ENCODE results near the gene ADAR. TPM values are rescaled to one million over a fixed set of nuclear protein-coding genes. Genes with fewer than 3 reads are reported as not detected.

ADAR gene
- total and polyA plus RNA-seq, 2 of the 4 experiments (the other 2 are of a cell fraction): 70.9 to 131 TPM

DNA sequence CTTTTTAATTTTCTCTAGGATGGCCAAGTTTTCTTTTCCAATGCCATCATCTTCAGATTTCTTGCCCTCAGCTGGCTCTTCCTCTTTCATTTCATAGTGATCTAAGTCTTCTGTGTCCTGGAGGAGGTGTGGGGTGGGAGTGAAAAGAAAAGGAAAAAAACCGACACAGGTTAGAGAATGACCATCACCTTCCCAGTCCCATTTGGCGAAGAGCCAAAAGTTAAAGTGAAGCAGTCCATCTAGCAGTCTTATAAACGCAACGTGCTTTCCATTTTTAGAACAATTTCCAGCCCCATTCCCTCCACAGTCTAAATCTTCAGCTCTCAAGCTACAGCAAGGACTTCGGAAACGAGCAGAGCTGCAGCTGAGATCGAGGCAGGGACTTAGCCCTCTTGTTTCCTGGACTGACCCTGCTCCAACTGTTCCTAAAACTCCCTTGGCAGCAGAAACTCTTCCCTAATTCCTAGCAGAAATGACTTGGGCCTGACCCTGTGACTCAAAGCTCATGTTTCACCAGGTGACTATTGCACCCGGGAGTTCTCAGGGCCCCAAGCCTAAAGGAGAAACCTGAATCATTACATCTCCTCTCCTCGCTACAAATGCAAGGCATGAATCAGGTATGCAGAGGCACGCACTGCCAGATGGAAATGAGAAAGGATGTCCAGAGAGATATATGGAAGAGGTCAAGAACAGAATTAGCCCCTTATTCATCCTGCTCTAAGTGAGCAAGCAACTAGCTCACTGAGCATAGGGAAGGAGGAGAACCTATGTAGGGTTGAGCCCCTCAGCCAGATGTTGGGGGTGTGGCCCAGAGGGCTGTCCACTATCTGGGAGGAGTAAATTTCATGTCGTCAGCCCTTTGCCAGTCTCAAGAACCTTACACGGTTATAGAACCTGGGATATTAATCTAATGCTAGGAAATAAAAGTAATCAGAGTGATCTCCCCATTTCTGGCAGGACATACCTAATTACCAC lies 54.6 kb downstream of the ADAR start (continued):
- TF ChIP-seq NFE2L2 (IDR thresholded peaks at IDR 0.05; ENCODE audit: low read depth, low read length): no peak
- TF ChIP-seq RAD21 (IDR thresholded peaks at IDR 0.05; ENCODE audit: low read length): no peak

DNA sequence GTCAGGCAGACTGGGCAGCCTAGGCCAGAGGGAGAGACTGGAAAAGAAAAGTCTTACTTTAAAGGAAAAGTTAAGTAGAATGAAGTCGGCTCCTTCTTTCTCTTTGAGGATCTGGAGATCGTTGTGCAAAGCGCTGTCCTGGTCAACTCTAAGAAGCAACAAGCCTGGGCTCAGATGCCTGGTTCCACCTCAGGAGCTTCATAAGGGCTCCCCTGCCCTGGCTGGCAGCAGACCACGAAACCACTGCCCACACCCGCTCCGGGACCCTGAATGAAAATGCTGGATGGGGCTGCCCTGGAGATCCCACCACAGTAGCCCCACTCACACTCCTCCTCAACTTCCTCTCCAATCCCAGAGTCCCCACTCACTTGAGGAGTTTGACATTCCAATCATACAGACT lies 56.0 kb downstream of the ADAR start:
- no peak overlapping the region for H2AFZ ChIP-seq (replicated peaks; ENCODE audit: low read length, poor library complexity)
- H3K27me3 ChIP-seq (ENCODE audit: control insufficient read depth, insufficient read depth, low read length): no peaks in the 10 kb centered on the region
- no peak overlapping the region for H2BK20ac ChIP-seq (ENCODE audit: low read depth, low read length)
- no peak overlapping the region for H2AK5ac ChIP-seq (ENCODE audit: low read depth, low read length)
- H3K27ac ChIP-seq (ENCODE audit: insufficient read depth, low read length): no peak overlapping the region
- no peak overlapping the region for H3K4me2 ChIP-seq (ENCODE audit: low read depth, low read length)
- no peak overlapping the region for H4K5ac ChIP-seq (ENCODE audit: low read depth, low read length)
- no peak overlapping the region for H2AK9ac ChIP-seq (replicated peaks; ENCODE audit: low read depth, low read length, poor library complexity)
- DNase-seq (no peak), ATAC-seq (ENCODE audit: low read depth) (no peak)
- H3K4me1 ChIP-seq (ENCODE audit: control insufficient read depth, insufficient read depth, low read length): peaks cover 6% of the 10 kb centered on the region
- ChIA-PET CTCF (no interaction called here), POLR2A (ENCODE audit: unreplicated experiment) (no interaction called here)
- H4K20me1 ChIP-seq (ENCODE audit: insufficient read depth, low read length): peaks cover 46% of the 10 kb centered on the region; the same call in 1 of the 2 replicates
- no peak overlapping the region for H3K9ac ChIP-seq (ENCODE audit: low read depth, low read length)
- TF ChIP-seq BHLHE40 (IDR thresholded peaks at IDR 0.05; ENCODE audit: low read depth, low read length): no peak
- TF ChIP-seq SMC3 (IDR thresholded peaks at IDR 0.05; ENCODE audit: low read depth, low read length): no peak
- TF ChIP-seq CHD1 (IDR thresholded peaks at IDR 0.05; ENCODE audit: low read depth, low read length): no peak
- TF ChIP-seq MXI1 (IDR thresholded peaks at IDR 0.05; ENCODE audit: borderline replicate concordance, low read depth, low read length): no peak
- TF ChIP-seq RCOR1 (IDR thresholded peaks at IDR 0.05; ENCODE audit: insufficient replicate concordance, low read length): no peak
- TF ChIP-seq POLR2A (IDR thresholded peaks at IDR 0.05; ENCODE audit: low read depth, low read length): no peak
- TF ChIP-seq CEBPB (IDR thresholded peaks at IDR 0.05; ENCODE audit: low read depth, low read length): no peak
- no peak overlapping the region for H4K91ac ChIP-seq (ENCODE audit: insufficient read depth, low read depth, low read length)
- no peak overlapping the region for H2BK15ac ChIP-seq (ENCODE audit: low read depth, low read length)
- no peak overlapping the region for H3K18ac ChIP-seq (ENCODE audit: low read depth, low read length)
- no peak overlapping the region for H3K4me3 ChIP-seq (ENCODE audit: insufficient read depth, low read depth, low read length)
- peaks cover 21 to 53% of the 10 kb centered on the region in 2 experiments for H3K79me1 ChIP-seq (ENCODE audit: low read depth in 1 of 2, low read length in 2 of 2)
- H3K9me1 ChIP-seq (ENCODE audit: insufficient read depth, low read length): peaks cover 11% of the 10 kb centered on the region; the same call in 1 of the 2 replicates
- H2BK5ac ChIP-seq (ENCODE audit: low read depth, low read length, poor library complexity, severe bottlenecking): no peak overlapping the region
- H2BK120ac ChIP-seq (ENCODE audit: low read depth, low read length): no peak overlapping the region
- no peak overlapping the region for H3K4ac ChIP-seq (ENCODE audit: low read depth, low read length)
- in situ Hi-C loops (cut with MboI; ENCODE audit: low sequenced_read_pairs) (no loop called here), dilution Hi-C loops (cut with HindIII; ENCODE audit: low sequenced_read_pairs, unreplicated experiment) (no loop called here), intact Hi-C loops (cut with micrococcal nuclease) (no loop called here)
- H3K14ac ChIP-seq (replicated peaks; ENCODE audit: low read depth, low read length): no peak overlapping the region
- H4K8ac ChIP-seq (ENCODE audit: low read depth in 2 of 2, low read length in 2 of 2): no peak overlapping the region
- H3K9me3 ChIP-seq (ENCODE audit: control insufficient read depth, insufficient read depth, low read length): no peaks in the 10 kb centered on the region
- no peak overlapping the region for H3K23ac ChIP-seq (ENCODE audit: low read depth, low read length)
- peaks cover 65% of the 10 kb centered on the region for H3K36me3 ChIP-seq (ENCODE audit: control insufficient read depth, insufficient read depth, low read length)
- H3K56ac ChIP-seq (ENCODE audit: extremely low read depth, insufficient read depth, low read length): no peak overlapping the region
- WGBS, 2 experiments (ENCODE audit: extremely low coverage in 2 of 2, insufficient read length in 1 of 2): 100% methylated on average over 3 of the region's 6 CpGs; no CpG with 5 or more reads in 1 of the 2 experiments
- BruUV-seq (replicated peaks): no TSS peak
